NCI-H146 (cell line): ENCODE results near the gene GPR156.

Experiments
- DNase-seq: peaks from one replicate; lab custom pipeline; 2025; lab: John Stamatoyannopoulos, UW

GPR156 gene

GRCh38 chr3:120196333-120196732 lies 88.7 kb downstream of the GPR156 start:
- no peak for DNase-seq

- no peak for DNase-seq
These were observed 91.5 kb downstream of the GPR156 start for GRCh38 chr3:120193554-120193953.

- no peak for DNase-seq
These were observed 92.4 kb downstream of the GPR156 start for GRCh38 chr3:120192579-120192978.

DNA sequence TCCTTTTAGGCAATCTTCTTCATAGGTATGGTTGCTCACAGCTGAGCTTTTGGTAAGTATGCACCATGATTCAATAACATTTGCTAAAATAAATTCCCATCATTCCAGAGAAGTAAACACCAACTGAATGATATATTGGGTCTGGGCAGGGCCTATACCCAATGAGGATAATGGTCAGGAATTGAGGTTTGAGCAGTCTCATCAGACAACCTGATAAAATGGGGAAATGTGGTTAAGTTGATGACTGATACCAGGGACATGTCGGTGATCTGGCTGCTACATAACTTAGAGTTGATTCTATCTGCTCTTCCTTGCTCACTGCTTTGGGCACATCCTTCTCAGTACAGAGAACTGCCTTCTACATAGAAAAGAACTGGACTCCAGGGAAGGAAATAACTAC lies 92.9 kb downstream of the GPR156 start:
- no peak for DNase-seq

GRCh38 chr3:120182613-120183511 lies 102.2 kb downstream of the GPR156 start:
- peak; percentile 61 for DNase-seq

DNA sequence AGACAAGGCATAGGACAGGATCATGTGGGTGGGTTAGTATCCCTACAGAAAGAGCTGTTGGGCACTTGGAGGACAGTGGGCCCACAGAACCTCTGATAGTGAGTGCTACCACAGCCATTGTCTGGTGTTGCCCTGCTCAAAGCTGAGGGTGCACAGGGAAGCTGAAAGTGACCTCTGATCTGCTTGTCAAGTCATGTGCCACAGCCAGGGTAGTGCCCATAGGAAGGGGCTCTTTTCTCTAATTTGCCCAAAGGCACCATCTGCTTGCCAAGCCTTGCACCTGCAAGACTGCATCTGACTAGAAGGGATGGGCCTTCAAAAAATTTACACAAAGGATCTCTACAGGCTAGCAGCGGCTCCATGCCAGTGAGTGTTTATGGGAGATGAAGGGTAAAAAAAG lies 103.4 kb downstream of the GPR156 start:
- DNase-seq = peak; percentile 83

DNA sequence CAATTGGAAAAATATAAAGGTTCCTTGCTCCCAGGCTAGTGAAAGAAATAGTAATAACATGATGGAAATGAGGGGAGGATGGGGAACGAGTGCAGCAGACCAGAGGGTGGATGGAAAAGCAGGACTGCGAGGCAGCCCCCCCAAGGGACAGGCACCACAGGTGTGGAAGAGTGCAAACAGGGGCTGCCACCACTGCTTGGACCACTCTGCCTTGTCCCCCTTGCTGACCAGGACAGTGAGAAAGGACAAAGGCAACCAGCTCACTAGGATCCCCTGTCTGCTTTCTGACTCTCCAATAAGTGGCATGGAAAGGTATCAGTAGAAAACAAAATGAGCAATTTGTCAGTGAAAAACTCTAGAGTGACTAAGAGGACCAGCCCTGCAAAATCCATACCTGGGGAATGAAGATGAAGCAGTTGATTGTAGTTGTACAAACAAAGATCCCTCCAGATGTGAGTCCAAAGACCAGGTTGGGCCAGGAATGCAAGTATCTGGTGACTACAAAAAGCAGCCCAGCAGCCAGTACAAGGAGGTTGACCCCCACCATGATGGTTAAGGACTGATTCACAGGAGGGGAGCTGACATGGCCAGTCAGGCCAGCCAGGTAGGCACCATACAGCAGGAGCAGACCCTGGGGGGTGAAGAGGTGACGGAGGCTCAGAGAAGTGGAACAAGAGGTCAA lies 104.2 kb downstream of the GPR156 start:
- DNase-seq = no peak

DNA sequence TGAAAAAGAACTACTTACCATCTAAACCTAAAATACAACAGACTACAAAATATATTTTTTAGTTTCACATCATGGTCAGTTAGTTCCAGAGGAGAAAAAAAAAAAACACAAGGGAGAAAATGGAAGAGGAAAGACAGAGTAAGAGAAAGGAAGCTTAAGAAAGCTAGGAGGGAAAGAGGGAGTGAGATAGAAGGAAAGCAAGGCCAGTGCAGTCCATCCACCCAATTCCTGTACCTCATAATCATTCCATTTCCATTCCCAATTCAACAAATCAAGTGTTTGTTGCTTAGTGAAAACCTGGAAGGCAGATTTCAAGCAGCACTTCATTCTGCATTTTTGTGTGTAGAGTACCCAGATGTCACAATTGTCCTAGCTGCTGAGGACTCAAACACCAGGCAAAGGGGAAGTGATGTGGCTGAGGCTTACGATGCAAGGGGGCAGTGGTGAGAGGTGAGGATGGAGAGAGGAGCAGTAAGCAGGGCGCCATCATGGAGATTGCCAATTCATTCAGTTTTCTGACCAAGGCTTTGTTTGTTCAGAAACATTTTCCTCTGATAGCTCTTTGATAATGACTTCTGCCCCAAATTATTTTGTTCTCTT lies 107.2 kb downstream of the GPR156 start:
- DNase-seq = peak; percentile 84

DNA sequence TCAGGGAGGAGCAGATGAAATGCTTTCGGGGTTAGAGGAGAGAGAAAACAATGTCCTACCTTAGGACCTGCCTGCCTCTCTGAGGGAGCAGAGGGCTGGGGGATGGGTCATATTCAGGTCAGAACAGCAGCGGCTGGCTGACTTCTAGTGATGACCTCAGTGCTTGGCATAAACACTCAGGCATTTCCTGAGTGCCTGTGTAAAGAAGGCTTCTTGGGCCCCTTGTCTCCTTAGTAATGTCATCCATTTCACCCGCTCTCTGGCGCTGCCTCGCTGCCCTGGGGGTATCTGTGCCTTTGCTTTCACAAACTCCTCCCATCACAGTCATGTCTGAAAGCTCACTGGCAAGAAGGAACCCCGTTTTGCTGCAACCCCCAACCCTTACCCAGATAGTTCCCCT lies 107.9 kb downstream of the GPR156 start:
- DNase-seq = peak; percentile 88

GRCh38 chr3:120174811-120175539 lies 110.0 kb downstream of the GPR156 start:
- DNase-seq = no peak

DNA sequence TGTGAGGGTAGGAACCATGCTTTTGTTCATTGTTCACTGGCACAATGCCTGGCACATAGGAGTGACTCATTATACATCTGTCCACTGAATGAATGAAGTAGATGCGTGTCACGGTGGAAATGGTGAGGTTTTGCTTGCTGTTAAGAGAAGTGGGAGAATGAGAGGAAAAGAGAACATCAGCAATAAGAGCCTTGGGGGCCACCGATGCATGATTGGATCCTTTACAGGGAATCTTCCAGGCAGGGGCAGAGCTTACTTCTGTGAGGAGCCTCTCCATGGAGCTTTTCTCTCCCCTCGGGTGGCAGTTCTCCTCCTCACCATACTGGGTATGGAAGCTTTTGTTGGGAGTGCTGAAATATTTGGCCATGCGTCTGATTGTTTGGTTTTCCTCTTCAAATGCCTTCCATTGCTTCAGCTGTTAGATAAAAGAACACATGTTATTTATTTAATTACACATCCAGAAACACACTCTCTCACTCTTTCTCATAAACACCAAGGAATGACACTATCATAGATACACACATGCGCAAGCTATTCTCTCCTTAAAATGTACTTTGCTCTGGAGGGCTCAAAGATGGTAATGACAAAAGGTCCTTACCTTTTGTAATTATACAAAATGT lies 111.9 kb downstream of the GPR156 start:
- no peak for DNase-seq

GRCh38 chr3:120172070-120172469 lies 113.0 kb downstream of the GPR156 start:
- DNase-seq = no peak

GRCh38 chr3:120171134-120171873 lies 113.7 kb downstream of the GPR156 start:
- DNase-seq = peak; percentile 56

DNA sequence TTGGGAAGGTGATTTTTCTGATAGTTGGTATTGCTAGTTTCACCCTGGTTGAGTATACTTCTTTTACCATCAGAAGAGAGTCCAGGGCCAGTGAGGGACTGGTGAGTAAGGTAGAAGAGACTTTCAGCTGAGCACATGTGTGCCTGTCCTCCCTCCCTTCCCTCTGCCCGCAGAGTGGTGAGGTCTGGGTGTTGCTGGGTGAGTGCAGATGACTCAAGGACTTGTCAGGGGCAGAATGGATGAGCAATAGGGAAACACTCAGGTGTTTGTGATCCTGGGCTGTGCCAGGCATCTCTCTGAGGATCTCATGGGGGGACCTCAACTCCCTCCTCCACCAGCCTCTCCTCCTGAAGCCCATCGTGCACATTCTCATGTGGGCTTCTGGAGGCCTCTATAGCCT lies 114.8 kb downstream of the GPR156 start:
- peak; percentile 69 for DNase-seq

GRCh38 chr3:120169407-120169806 lies 115.6 kb downstream of the GPR156 start:
- DNase-seq = no peak

DNA sequence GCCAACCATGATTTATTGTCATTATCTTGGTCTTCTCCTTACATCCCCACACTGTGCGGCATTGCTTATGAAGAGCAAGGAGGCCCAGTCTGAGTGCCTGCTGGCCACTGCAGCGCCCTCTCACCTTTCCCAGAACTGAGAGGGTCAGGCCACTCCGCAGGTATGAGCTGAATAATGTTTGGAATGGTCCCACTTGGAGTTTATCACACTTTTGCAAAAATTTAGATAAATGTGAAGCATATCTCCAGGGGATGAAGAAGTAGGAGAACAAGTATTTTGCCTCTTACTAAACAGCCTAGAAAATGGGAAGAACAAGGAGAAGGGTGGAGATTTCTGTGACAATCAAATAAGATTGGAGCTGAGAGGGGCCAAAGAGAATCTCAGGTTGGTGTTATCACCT lies 116.4 kb downstream of the GPR156 start:
- no peak for DNase-seq

DNA sequence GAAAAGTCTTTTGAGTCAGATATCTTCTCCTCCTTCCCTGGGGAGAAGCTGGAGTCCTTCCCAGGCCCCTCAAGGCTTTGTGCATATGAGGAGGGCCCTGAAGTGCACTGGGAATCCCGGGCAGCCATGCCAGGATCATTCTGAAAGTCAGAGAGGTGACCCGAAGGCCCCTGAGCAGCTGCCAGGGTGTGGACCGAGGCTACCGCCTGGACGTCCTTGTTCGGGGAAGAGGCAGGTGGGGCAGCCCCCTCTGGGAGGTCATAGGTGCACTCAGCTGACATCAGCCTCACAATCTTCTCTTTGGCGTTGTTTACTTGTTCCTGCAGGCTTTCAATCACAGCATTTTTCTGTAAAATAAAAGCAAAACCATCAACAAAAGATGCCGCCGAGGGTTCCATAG lies 117.0 kb downstream of the GPR156 start:
- peak; percentile 22 for DNase-seq

DNA sequence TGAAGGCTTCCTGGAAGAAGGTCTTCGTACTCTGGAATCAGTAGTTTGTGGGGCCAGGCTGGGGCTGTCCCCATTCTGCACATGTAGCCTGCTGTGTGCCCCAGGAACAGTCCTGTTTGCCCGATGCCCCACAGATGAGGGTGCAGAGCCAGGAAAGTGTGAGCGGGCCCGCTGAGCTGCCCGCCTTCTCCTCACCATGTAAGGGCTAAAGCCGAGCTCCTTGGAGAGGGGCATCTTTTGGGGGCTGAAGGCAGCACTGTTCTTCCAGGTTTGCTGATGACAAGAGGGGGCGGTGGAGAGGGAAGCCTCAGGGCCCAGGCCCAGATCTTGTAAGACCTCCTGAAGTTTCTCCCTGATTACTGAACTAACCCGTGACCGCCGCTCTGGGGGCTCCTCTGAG lies 117.5 kb downstream of the GPR156 start:
- no peak for DNase-seq

- DNase-seq = no peak
These were observed 121.2 kb downstream of the GPR156 start for GRCh38 chr3:120163816-120164215.

GRCh38 chr3:120163026-120163425 lies 122.0 kb downstream of the GPR156 start:
- no peak for DNase-seq

DNA sequence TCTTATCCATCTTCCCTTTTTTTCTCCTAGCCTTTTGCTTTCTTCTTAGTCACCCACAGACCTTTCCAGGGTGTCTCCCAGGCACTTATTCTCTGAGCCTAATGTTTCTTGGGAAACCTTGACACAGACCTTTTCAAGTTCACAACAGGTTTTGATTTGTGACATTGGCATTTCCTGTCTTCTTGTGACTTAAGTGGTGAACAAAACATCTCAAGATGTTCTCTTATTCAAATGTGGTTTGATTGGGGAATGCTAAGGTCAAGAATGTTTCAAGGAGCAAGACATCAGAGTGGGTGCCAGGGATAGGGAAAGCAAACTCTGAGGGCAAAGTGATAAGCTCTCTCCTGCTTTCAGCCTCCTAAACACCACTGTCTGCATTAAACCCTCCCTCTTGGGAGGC lies 122.6 kb downstream of the GPR156 start:
- DNase-seq = no peak
